K562 (cell line): Measurements from ENCODE around the gene FOCAD.

Experiments used
- GATAD2A ChIP-seq: fragments of 450-650 bp; IDR thresholded peaks from 2 replicates; pipeline ENCODE4 v1.6.1; 2017
- KLF1 ChIP-seq: fragments of 450-650 bp; IDR thresholded peaks from 2 replicates; pipeline ENCODE4 v1.6.1; 2016; ENCODE audit warnings: missing genetic modification characterization, missing compliant biosample characterization
- ZFP1 ChIP-seq: fragments of 450-650 bp; formaldehyde crosslinking; IDR thresholded peaks from 2 replicates; pipeline ENCODE4 v1.4.0; 2020; ENCODE audit warnings: mild to moderate bottlenecking, mixed read lengths
- ZNF431 ChIP-seq: sonication (generic); formaldehyde crosslinking; IDR thresholded peaks from 2 replicates; pipeline ENCODE4 v1.8.0; 2022; ENCODE audit warnings: mild to moderate bottlenecking, missing genetic modification reagents
- TF ChIP-seq, protein P1 (sequence below): fragments of 450-650 bp; IDR thresholded peaks from 2 replicates; pipeline ENCODE4 v1.6.1; 2017; ENCODE audit warnings: antibody characterized with exemption
- TF ChIP-seq, protein P2 (sequence below): fragments of 200-400 bp; formaldehyde crosslinking; IDR thresholded peaks from 2 replicates; pipeline ENCODE4 v1.6.1; 2017; ENCODE audit warnings: mild to moderate bottlenecking, low read depth, low read length, moderate library complexity

DNA sequence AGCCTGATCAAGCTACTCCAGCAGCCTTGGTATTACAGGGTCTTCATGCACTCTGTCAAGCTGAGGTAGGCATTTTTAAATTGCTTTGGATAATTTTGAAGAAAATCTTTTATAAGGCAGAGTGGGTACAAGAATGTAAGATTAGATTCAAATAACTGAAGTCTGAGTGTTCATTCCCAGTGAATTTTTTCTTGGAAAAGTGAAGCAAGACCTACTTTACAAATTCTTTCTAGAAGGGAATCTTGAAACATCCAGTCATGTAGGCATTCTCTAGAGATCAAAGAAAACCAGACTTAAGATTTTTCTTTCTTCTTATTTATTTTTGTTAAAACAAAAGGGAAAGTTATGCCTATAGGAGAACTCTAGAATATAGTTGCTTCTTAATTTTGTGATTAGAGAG is 139.0 kb downstream of the FOCAD start:
- no peak for TF ChIP-seq ZFP1 (CRISPR knock-in tag)
- TF ChIP-seq, protein P1, sequence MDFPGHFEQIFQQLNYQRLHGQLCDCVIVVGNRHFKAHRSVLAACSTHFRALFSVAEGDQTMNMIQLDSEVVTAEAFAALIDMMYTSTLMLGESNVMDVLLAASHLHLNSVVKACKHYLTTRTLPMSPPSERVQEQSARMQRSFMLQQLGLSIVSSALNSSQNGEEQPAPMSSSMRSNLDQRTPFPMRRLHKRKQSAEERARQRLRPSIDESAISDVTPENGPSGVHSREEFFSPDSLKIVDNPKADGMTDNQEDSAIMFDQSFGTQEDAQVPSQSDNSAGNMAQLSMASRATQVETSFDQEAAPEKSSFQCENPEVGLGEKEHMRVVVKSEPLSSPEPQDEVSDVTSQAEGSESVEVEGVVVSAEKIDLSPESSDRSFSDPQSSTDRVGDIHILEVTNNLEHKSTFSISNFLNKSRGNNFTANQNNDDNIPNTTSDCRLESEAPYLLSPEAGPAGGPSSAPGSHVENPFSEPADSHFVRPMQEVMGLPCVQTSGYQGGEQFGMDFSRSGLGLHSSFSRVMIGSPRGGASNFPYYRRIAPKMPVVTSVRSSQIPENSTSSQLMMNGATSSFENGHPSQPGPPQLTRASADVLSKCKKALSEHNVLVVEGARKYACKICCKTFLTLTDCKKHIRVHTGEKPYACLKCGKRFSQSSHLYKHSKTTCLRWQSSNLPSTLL = no peak
- TF ChIP-seq ZNF431 (CRISPR knock-in tag) = no peak
- no peak for TF ChIP-seq KLF1 (tag)
- no peak for TF ChIP-seq GATAD2A
- TF ChIP-seq, protein P2, sequence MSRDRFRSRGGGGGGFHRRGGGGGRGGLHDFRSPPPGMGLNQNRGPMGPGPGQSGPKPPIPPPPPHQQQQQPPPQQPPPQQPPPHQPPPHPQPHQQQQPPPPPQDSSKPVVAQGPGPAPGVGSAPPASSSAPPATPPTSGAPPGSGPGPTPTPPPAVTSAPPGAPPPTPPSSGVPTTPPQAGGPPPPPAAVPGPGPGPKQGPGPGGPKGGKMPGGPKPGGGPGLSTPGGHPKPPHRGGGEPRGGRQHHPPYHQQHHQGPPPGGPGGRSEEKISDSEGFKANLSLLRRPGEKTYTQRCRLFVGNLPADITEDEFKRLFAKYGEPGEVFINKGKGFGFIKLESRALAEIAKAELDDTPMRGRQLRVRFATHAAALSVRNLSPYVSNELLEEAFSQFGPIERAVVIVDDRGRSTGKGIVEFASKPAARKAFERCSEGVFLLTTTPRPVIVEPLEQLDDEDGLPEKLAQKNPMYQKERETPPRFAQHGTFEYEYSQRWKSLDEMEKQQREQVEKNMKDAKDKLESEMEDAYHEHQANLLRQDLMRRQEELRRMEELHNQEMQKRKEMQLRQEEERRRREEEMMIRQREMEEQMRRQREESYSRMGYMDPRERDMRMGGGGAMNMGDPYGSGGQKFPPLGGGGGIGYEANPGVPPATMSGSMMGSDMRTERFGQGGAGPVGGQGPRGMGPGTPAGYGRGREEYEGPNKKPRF = no peak
